Measurements from ENCODE around the gene PEX6. TPM values are rescaled to one million over a fixed set of nuclear protein-coding genes. Genes with fewer than 3 reads are reported as not detected.

PEX6 gene
- total RNA-seq, 1 donor from 2014 or later = 32.3 TPM

- H3K36me3 Mint-ChIP-seq = peaks cover 3% of the 10 kb centered on the region
- no peaks in the 10 kb centered on the region for H3K9me3 Mint-ChIP-seq
- peak; percentile 93 to 96 for DNase-seq (ENCODE audit: low spot score in 2 of 2, unreplicated experiment in 2 of 2)
- peaks cover 34% of the 10 kb centered on the region for H3K4me1 Mint-ChIP-seq
- H3K4me3 Mint-ChIP-seq = peak within 1 kb of the TSS; percentile 84
- H3K27me3 Mint-ChIP-seq (ENCODE audit: low read depth) = no peaks in the 10 kb centered on the region
- TF ChIP-seq CTCF (IDR thresholded peaks at IDR 0.05; ENCODE audit: unreplicated experiment) = no peak
- peak within 1 kb of the TSS; percentile 94 for H3K27ac Mint-ChIP-seq
Observed at GRCh38 chr6:42984001-42984923, 5.3 kb upstream of the PEX6 start, which contains the start of gene PPP2R5D. Gene PPP2R5D (plus strand): TSS chr6:42984570. CDS start chr6:42984678, 108 bp downstream.

- peaks cover 40% of the 10 kb centered on the region for H3K4me1 Mint-ChIP-seq
- H3K27me3 Mint-ChIP-seq (ENCODE audit: low read depth) = no peaks in the 10 kb centered on the region
- H3K27ac Mint-ChIP-seq = no peak overlapping the region
- no peak overlapping the region for H3K4me3 Mint-ChIP-seq
- H3K9me3 Mint-ChIP-seq = no peaks in the 10 kb centered on the region
- H3K36me3 Mint-ChIP-seq = peaks cover 1% of the 10 kb centered on the region
- no peak for DNase-seq (ENCODE audit: low spot score in 2 of 2, unreplicated experiment in 2 of 2)
- no peak for TF ChIP-seq CTCF (IDR thresholded peaks at IDR 0.05; ENCODE audit: unreplicated experiment)
Observed at GRCh38 chr6:42981836-42982235, 2.9 kb upstream of the PEX6 start.

- H3K36me3 Mint-ChIP-seq = peaks cover 2% of the 10 kb centered on the region
- no peak for DNase-seq (ENCODE audit: low spot score in 2 of 2, unreplicated experiment in 2 of 2)
- no peaks in the 10 kb centered on the region for H3K9me3 Mint-ChIP-seq
- TF ChIP-seq CTCF (IDR thresholded peaks at IDR 0.05; ENCODE audit: unreplicated experiment) = no peak
- H3K4me3 Mint-ChIP-seq = peak overlapping the region; percentile 85
- H3K4me1 Mint-ChIP-seq = peaks cover 27% of the 10 kb centered on the region
- H3K27ac Mint-ChIP-seq = peak overlapping the region; percentile 95
- H3K27me3 Mint-ChIP-seq (ENCODE audit: low read depth) = no peaks in the 10 kb centered on the region
Observed at GRCh38 chr6:42979523-42980177, 669 bp upstream of the PEX6 start.

- Mint-ChIP-seq H3K4me3 (peak overlapping the region; percentile 80), H3K36me3 (peaks cover 5% of the 10 kb centered on the region), H3K4me1 (peaks cover 21% of the 10 kb centered on the region), H3K27me3 (ENCODE audit: low read depth) (no peaks in the 10 kb centered on the region), H3K9me3 (no peaks in the 10 kb centered on the region), H3K27ac (peak overlapping the region; percentile 88)
- TF ChIP-seq CTCF (IDR thresholded peaks at IDR 0.05; ENCODE audit: unreplicated experiment) = no peak
- DNase-seq (ENCODE audit: low spot score in 2 of 2, unreplicated experiment in 2 of 2) = peak in 1 of 2 experiments; percentile 58
Observed at GRCh38 chr6:42978487-42978838, 518 bp downstream of the PEX6 start.

- peak overlapping the region; percentile 34 for H3K27ac Mint-ChIP-seq
- no peaks in the 10 kb centered on the region for H3K9me3 Mint-ChIP-seq
- H3K4me3 Mint-ChIP-seq = no peak overlapping the region
- H3K27me3 Mint-ChIP-seq (ENCODE audit: low read depth) = no peaks in the 10 kb centered on the region
- peaks cover 21% of the 10 kb centered on the region for H3K4me1 Mint-ChIP-seq
- no peak for DNase-seq (ENCODE audit: low spot score in 2 of 2, unreplicated experiment in 2 of 2)
- H3K36me3 Mint-ChIP-seq = peaks cover 8% of the 10 kb centered on the region
- no peak for TF ChIP-seq CTCF (IDR thresholded peaks at IDR 0.05; ENCODE audit: unreplicated experiment)
Observed at GRCh38 chr6:42974919-42975505, 4.0 kb downstream of the PEX6 start.
